ENCODE results near the gene NECTIN4. TPM values are rescaled to one million over a fixed set of nuclear protein-coding genes. Genes with fewer than 3 reads are reported as not detected.

Gene NECTIN4
- total RNA-seq, 1 donor from 2014 or later = 29.9 TPM

GRCh38 chr1:161072751-161073449, 16.5 kb downstream of the NECTIN4 start:
- no peak for DNase-seq (ENCODE audit: low spot score in 2 of 2, unreplicated experiment in 2 of 2)
- Mint-ChIP-seq H3K4me3 (no peak overlapping the region), H3K4me1 (peaks cover 8% of the 10 kb centered on the region), H3K36me3 (peaks cover 4% of the 10 kb centered on the region), H3K9me3 (no peaks in the 10 kb centered on the region), H3K27ac (no peak overlapping the region), H3K27me3 (ENCODE audit: low read depth) (no peaks in the 10 kb centered on the region)
- TF ChIP-seq CTCF (IDR thresholded peaks at IDR 0.05; ENCODE audit: unreplicated experiment) = no peak

GRCh38 chr1:161071886-161072371, 17.4 kb downstream of the NECTIN4 start:
- no peak overlapping the region for H3K27ac Mint-ChIP-seq
- TF ChIP-seq CTCF (IDR thresholded peaks at IDR 0.05; ENCODE audit: unreplicated experiment) = peak; percentile 39
- no peaks in the 10 kb centered on the region for H3K27me3 Mint-ChIP-seq (ENCODE audit: low read depth)
- DNase-seq (ENCODE audit: low spot score in 2 of 2, unreplicated experiment in 2 of 2) = no peak
- H3K36me3 Mint-ChIP-seq = peaks cover 4% of the 10 kb centered on the region
- H3K4me3 Mint-ChIP-seq = no peak overlapping the region
- peaks cover 8% of the 10 kb centered on the region for H3K4me1 Mint-ChIP-seq
- no peaks in the 10 kb centered on the region for H3K9me3 Mint-ChIP-seq

- peaks cover 8% of the 10 kb centered on the region for H3K4me1 Mint-ChIP-seq
- no peaks in the 10 kb centered on the region for H3K9me3 Mint-ChIP-seq
- no peak for DNase-seq (ENCODE audit: low spot score in 2 of 2, unreplicated experiment in 2 of 2)
- TF ChIP-seq CTCF (IDR thresholded peaks at IDR 0.05; ENCODE audit: unreplicated experiment) = no peak
- H3K4me3 Mint-ChIP-seq = no peak overlapping the region
- no peaks in the 10 kb centered on the region for H3K27me3 Mint-ChIP-seq (ENCODE audit: low read depth)
- H3K36me3 Mint-ChIP-seq = peaks cover 2% of the 10 kb centered on the region
- H3K27ac Mint-ChIP-seq = no peak overlapping the region
Observed at GRCh38 chr1:161070761-161071160, 18.6 kb downstream of the NECTIN4 start.

GRCh38 chr1:161069731-161070270, 19.6 kb downstream of the NECTIN4 start, which contains the start of gene ARHGAP30:
Gene ARHGAP30 (minus strand): TSS chr1:161069891. CDS start chr1:161069624, 267 bp downstream.
- Mint-ChIP-seq H3K9me3 (no peaks in the 10 kb centered on the region), H3K4me1 (peaks cover 5% of the 10 kb centered on the region), H3K4me3 (no peak within 1 kb of the TSS), H3K27ac (no peak within 1 kb of the TSS), H3K27me3 (ENCODE audit: low read depth) (no peaks in the 10 kb centered on the region), H3K36me3 (peaks cover 2% of the 10 kb centered on the region)
- no peak for TF ChIP-seq CTCF (IDR thresholded peaks at IDR 0.05; ENCODE audit: unreplicated experiment)
- no peak for DNase-seq (ENCODE audit: low spot score in 2 of 2, unreplicated experiment in 2 of 2)

GRCh38 chr1:161069241-161069640, 20.1 kb downstream of the NECTIN4 start:
- no peaks in the 10 kb centered on the region for H3K9me3 Mint-ChIP-seq
- no peaks in the 10 kb centered on the region for H3K4me1 Mint-ChIP-seq
- peaks cover 2% of the 10 kb centered on the region for H3K36me3 Mint-ChIP-seq
- H3K4me3 Mint-ChIP-seq = no peak overlapping the region
- peaks cover 4% of the 10 kb centered on the region for H3K27me3 Mint-ChIP-seq (ENCODE audit: low read depth)
- no peak for TF ChIP-seq CTCF (IDR thresholded peaks at IDR 0.05; ENCODE audit: unreplicated experiment)
- DNase-seq (ENCODE audit: low spot score in 2 of 2, unreplicated experiment in 2 of 2) = no peak
- H3K27ac Mint-ChIP-seq = no peak overlapping the region

Data from mesothelial cell of epicardium (in vitro differentiated cells).